ENCODE data around the gene GDE1. TPM values are rescaled to one million over a fixed set of nuclear protein-coding genes. Genes with fewer than 3 reads are reported as not detected.

Gene GDE1
- polyA plus RNA-seq, 2 of the 4 experiments (the other 2 are of a cell fraction), result 54.9 to 85.2 TPM

DNA sequence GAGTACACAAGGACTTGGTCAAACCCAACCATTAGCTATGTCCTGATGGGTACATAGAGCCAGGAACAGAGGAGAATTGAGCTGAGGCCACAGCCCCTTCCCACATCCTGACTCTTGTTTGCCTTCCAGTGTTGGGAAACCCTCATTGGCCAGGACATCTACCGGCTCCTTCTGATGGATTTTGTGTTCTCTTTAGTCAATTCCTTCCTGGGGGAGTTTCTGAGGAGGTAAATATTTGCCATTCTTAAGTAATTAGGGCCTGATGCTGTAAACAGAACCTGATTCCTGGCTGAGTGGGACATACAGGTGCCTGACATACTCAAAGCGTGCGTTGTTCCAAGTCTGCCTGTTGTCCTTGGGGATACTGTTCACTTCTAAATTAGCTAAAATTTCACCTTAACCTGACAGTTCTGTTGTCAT is 42.6 kb downstream of the GDE1 start:
- TF ChIP-seq POLR2AphosphoS2 (conservative IDR thresholded peaks at IDR 0.05; ENCODE audit: low read length) (no peak), FOSB (CRISPR knock-in tag; IDR thresholded peaks at IDR 0.05) (no peak), FOSL2 (IDR thresholded peaks at IDR 0.05) (no peak), FOSL2 (CRISPR knock-in tag; IDR thresholded peaks at IDR 0.05) (no peak), NR3C1 (IDR thresholded peaks at IDR 0.05) (no peak), SREBF2 (IDR thresholded peaks at IDR 0.05) (no peak), HOXB13 (CRISPR knock-in tag; IDR thresholded peaks at IDR 0.05; ENCODE audit: low read depth) (no peak), KDM5A (IDR thresholded peaks at IDR 0.05) (no peak), CEBPB (IDR thresholded peaks at IDR 0.05) (no peak)
- H3K27ac ChIP-seq, result peak overlapping the region in 1 of 2 experiments; percentile 52; a peak in 1 of 6 replicates
- ChIA-PET POLR2A (no interaction called here), CTCF (interaction anchor here (2.1 kb wide), 1 partner anchor 23 kb away, joined by 10 read pairs; no protein-coding TSS in a partner anchor)
- DNase-seq (ENCODE audit: low read depth in 1 of 2, low spot score in 1 of 2), result no peak
- H3K9me3 ChIP-seq, result peaks cover 4% of the 10 kb centered on the region; the same call in 1 of the 3 replicates
- H3K4me3 ChIP-seq, result no peak overlapping the region
- H3K4me2 ChIP-seq, result no peak overlapping the region
- WGBS (ENCODE audit: missing lambda C conversion rate), result 74% methylated on average over 3 of the region's 3 CpGs
- no peak for FAIRE-seq
- H3K4me1 ChIP-seq, result peaks cover 21% of the 10 kb centered on the region
- ATAC-seq, result no peak

DNA sequence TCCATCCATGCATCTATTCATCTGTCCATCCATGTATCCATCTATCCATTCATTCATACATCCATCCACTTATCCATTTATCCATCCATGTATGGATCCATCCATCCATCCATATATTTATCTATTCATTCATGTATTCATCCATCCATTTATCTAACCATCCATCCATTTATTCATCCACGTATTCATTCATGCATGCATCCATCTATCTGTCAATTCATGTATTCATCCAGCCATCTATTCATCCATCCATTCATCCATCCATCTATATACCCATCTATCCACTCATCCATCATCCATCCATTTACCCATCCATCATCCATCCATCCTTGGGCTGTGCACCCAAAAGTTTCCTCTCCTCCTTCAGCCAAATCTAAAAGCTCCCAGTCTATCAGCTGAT is 43.4 kb downstream of the GDE1 start:
- H3K4me2 ChIP-seq, result no peak overlapping the region
- DNase-seq (ENCODE audit: low read depth in 1 of 2, low spot score in 1 of 2) (no peak), ATAC-seq (no peak), FAIRE-seq (no peak)
- H3K27ac ChIP-seq, result no peak overlapping the region
- peaks cover 4% of the 10 kb centered on the region; the same call in 1 of the 3 replicates for H3K9me3 ChIP-seq
- 100% methylated on average over 1 of the region's 1 CpG for WGBS (ENCODE audit: missing lambda C conversion rate)
- ChIA-PET POLR2A (interaction anchor here (0.6 kb wide), 1 partner anchor 65 kb away, joined by 9 read pairs; no protein-coding TSS in a partner anchor), CTCF (interaction anchor here (1.2 to 2.1 kb wide), 3 partner anchors 24 to 36 kb away, joined by 3 to 10 read pairs (median 4); no protein-coding TSS in a partner anchor)
- no peak overlapping the region for H3K4me3 ChIP-seq
- H3K4me1 ChIP-seq, result peaks cover 21% of the 10 kb centered on the region
- TF ChIP-seq EP300 (IDR thresholded peaks at IDR 0.05), result no peak
- TF ChIP-seq, protein P1, sequence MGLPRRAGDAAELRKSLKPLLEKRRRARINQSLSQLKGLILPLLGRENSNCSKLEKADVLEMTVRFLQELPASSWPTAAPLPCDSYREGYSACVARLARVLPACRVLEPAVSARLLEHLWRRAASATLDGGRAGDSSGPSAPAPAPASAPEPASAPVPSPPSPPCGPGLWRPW (IDR thresholded peaks at IDR 0.05), result no peak
- TF ChIP-seq FOSB (CRISPR knock-in tag; IDR thresholded peaks at IDR 0.05), result no peak
- TF ChIP-seq POLR2AphosphoS2 (conservative IDR thresholded peaks at IDR 0.05; ENCODE audit: low read length), result no peak
- TF ChIP-seq MYC (IDR thresholded peaks at IDR 0.05; ENCODE audit: borderline replicate concordance, low read length), result no peak
- no peak for TF ChIP-seq CBX2 (IDR thresholded peaks at IDR 0.05; ENCODE audit: borderline replicate concordance, low read depth)
- TF ChIP-seq, protein P2, sequence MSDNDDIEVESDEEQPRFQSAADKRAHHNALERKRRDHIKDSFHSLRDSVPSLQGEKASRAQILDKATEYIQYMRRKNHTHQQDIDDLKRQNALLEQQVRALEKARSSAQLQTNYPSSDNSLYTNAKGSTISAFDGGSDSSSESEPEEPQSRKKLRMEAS (IDR thresholded peaks at IDR 0.05), result no peak

DNA sequence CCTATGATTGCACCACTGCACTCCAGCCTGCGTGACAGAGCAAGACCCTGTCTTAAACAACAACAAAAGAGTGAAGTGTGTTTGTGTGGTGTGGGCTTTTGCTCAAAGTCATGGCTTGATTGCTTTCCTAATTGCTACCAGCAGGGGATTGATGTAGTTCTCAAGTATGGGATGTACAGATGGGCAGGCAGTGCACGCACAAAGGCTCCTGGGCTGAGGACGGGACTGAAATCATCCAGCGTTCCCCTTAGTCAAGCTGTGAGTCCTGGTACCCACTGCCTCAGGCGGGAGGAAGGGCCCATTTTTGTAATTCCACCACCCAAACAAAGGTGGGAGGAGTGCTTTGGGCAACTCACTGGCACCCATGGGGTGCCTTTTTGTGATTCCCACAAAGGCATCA is 47.3 kb downstream of the GDE1 start:
- H3K4me3 ChIP-seq, result no peak overlapping the region
- FAIRE-seq (no peak), DNase-seq (ENCODE audit: low read depth in 1 of 2, low spot score in 1 of 2) (no peak), ATAC-seq (peak; percentile 43 to 57; a peak in 3 of 6 replicates)
- no peaks in the 10 kb centered on the region for H3K9me3 ChIP-seq
- no peak overlapping the region for H3K4me2 ChIP-seq
- peaks cover 7% of the 10 kb centered on the region; the same call in 2 of the 3 replicates for H3K4me1 ChIP-seq
- CTCF ChIA-PET, result interaction anchor here (1.3 to 1.9 kb wide), 2 partner anchors 28 to 295 kb away, joined by 5 to 8 read pairs; no protein-coding TSS in a partner anchor
- no peak overlapping the region for H3K27ac ChIP-seq
- no peak for TF ChIP-seq ZSCAN20 (CRISPR knock-in tag; IDR thresholded peaks at IDR 0.05)
- no peak for TF ChIP-seq CBX8 (IDR thresholded peaks at IDR 0.05)
- TF ChIP-seq TP53 (CRISPR knock-in tag; IDR thresholded peaks at IDR 0.05), result no peak
- TF ChIP-seq HOXB13 (CRISPR knock-in tag; IDR thresholded peaks at IDR 0.05; ENCODE audit: low read depth), result no peak
- POLR2A ChIA-PET, result no interaction called here
- 97% methylated on average over 5 of the region's 5 CpGs for WGBS (ENCODE audit: missing lambda C conversion rate)

DNA sequence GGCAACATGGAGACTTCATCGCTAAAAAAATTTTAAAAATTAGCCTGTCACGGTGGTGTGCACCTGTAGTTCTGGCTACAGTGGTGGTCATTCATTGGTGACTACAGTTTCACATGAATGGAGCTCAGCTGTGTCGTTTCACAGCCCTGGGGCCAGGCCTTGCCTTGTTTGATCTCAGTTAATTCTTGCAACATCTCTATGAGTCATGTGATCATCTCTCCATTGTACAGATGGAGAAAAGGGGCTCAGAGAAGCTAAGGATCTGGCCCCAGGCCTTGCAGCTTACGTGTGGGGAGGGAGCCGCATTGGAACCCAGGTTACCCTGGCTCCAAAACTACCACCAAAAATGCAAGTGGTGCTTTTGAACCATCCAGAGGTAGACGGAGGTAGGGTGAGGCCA is 49.4 kb downstream of the GDE1 start:
- 79% methylated on average over 6 of the region's 6 CpGs for WGBS (ENCODE audit: missing lambda C conversion rate)
- Histone ChIP-seq H3K4me2 (no peak overlapping the region), H3K9me3 (no peaks in the 10 kb centered on the region), H3K4me1 (peaks cover 5% of the 10 kb centered on the region; the same call in 1 of the 3 replicates), H3K4me3 (no peak overlapping the region), H3K27ac (no peak overlapping the region; a peak in 1 of 6 replicates)
- POLR2A ChIA-PET, result no interaction called here
- CTCF ChIA-PET, result interaction anchor here (1.0 to 1.1 kb wide), 2 partner anchors 82 to 386 kb away, joined by 3 to 4 read pairs; no protein-coding TSS in a partner anchor
- DNase-seq (ENCODE audit: low read depth in 1 of 2, low spot score in 1 of 2) (no peak), ATAC-seq (no peak), FAIRE-seq (no peak)
- TF ChIP-seq POLR2A (IDR thresholded peaks at IDR 0.05; ENCODE audit: low read length) (no peak), CEBPB (IDR thresholded peaks at IDR 0.05) (peak; percentile 11 to 53; a peak in 3 of 4 replicates)

DNA sequence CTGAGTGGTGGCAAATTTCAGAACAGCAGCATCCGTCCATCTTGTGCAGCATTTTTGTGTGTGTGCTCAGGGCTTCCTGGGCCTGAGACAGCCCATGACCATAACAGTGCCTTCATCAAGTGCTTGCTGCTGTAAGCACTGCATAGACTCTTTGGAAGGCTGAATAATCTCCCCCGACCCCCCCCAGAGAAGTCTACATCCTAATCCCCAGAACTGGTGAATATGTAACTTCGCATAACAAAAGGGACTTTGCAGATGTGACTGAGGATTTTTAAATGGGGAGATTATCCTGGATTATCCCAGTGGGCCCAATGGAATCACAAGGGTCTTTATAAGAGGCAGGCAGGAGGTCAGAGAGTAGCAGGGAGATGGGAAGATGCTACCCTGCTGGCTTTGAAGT is 53.6 kb downstream of the GDE1 start:
- FAIRE-seq, result no peak
- WGBS (ENCODE audit: missing lambda C conversion rate), result 91% methylated on average over 3 of the region's 3 CpGs
- Histone ChIP-seq H3K4me3 (no peak overlapping the region), H3K27ac (no peak overlapping the region), H3K4me2 (no peak overlapping the region), H3K9me3 (no peaks in the 10 kb centered on the region), H3K4me1 (peaks cover 13% of the 10 kb centered on the region; the same call in 2 of the 3 replicates)
- CTCF ChIA-PET, result no interaction called here
- DNase-seq (ENCODE audit: low read depth in 1 of 2, low spot score in 1 of 2), result no peak
- ATAC-seq, result no peak
- POLR2A ChIA-PET, result no interaction called here
- no peak for TF ChIP-seq KDM1A (IDR thresholded peaks at IDR 0.05; ENCODE audit: low read depth)
- no peak for TF ChIP-seq ZNF302 (CRISPR knock-in tag; IDR thresholded peaks at IDR 0.05)
- no peak for TF ChIP-seq GATA3 (IDR thresholded peaks at IDR 0.05; ENCODE audit: borderline replicate concordance)
- TF ChIP-seq, protein P3, sequence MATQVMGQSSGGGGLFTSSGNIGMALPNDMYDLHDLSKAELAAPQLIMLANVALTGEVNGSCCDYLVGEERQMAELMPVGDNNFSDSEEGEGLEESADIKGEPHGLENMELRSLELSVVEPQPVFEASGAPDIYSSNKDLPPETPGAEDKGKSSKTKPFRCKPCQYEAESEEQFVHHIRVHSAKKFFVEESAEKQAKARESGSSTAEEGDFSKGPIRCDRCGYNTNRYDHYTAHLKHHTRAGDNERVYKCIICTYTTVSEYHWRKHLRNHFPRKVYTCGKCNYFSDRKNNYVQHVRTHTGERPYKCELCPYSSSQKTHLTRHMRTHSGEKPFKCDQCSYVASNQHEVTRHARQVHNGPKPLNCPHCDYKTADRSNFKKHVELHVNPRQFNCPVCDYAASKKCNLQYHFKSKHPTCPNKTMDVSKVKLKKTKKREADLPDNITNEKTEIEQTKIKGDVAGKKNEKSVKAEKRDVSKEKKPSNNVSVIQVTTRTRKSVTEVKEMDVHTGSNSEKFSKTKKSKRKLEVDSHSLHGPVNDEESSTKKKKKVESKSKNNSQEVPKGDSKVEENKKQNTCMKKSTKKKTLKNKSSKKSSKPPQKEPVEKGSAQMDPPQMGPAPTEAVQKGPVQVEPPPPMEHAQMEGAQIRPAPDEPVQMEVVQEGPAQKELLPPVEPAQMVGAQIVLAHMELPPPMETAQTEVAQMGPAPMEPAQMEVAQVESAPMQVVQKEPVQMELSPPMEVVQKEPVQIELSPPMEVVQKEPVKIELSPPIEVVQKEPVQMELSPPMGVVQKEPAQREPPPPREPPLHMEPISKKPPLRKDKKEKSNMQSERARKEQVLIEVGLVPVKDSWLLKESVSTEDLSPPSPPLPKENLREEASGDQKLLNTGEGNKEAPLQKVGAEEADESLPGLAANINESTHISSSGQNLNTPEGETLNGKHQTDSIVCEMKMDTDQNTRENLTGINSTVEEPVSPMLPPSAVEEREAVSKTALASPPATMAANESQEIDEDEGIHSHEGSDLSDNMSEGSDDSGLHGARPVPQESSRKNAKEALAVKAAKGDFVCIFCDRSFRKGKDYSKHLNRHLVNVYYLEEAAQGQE (IDR thresholded peaks at IDR 0.05), result no peak
- TF ChIP-seq NPAS2 (CRISPR knock-in tag; IDR thresholded peaks at IDR 0.05; ENCODE audit: borderline replicate concordance), result no peak
- TF ChIP-seq, protein P4, sequence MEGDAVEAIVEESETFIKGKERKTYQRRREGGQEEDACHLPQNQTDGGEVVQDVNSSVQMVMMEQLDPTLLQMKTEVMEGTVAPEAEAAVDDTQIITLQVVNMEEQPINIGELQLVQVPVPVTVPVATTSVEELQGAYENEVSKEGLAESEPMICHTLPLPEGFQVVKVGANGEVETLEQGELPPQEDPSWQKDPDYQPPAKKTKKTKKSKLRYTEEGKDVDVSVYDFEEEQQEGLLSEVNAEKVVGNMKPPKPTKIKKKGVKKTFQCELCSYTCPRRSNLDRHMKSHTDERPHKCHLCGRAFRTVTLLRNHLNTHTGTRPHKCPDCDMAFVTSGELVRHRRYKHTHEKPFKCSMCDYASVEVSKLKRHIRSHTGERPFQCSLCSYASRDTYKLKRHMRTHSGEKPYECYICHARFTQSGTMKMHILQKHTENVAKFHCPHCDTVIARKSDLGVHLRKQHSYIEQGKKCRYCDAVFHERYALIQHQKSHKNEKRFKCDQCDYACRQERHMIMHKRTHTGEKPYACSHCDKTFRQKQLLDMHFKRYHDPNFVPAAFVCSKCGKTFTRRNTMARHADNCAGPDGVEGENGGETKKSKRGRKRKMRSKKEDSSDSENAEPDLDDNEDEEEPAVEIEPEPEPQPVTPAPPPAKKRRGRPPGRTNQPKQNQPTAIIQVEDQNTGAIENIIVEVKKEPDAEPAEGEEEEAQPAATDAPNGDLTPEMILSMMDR (IDR thresholded peaks at IDR 0.05), result no peak

Measured in A549 (cell line).